OCI-LY1 (cell line): ENCODE results near the gene HBG2.

Experiments used
- H2AFZ ChIP-seq: fragments of 200-600 bp; sonication (generic), shearing (Covaris generic); 2 replicates; pipeline ENCODE4 v1.6.0; 2014; ENCODE audit warnings: antibody characterized with exemption, mild to moderate bottlenecking, low read length
- H3F3A ChIP-seq: fragments of 200-600 bp; sonication (generic), shearing (Covaris generic); 2 replicates; pipeline ENCODE4 v1.6.0; 2014; ENCODE audit warnings: mild to moderate bottlenecking, antibody characterized with exemption, low read length, moderate library complexity; ENCODE audit not compliant: insufficient read depth
- H3K27ac ChIP-seq: fragments of 200-600 bp; sonication (generic); 2 replicates; pipeline ENCODE4 v1.5.1; 2014; ENCODE audit warnings: low read length, mixed run types, mild to moderate bottlenecking, low read depth; ENCODE audit not compliant: poor library complexity, severe bottlenecking
- H3K27me3 ChIP-seq: fragments of 200-600 bp; sonication (generic); 2 replicates; pipeline ENCODE4 v1.6.0; 2014; ENCODE audit warnings: antibody characterized with exemption, mild to moderate bottlenecking, low read length, moderate library complexity; ENCODE audit not compliant: insufficient read depth
- H3K36me3 ChIP-seq: fragments of 200-600 bp; sonication (generic); 2 replicates; pipeline ENCODE4 v1.6.1; 2014; ENCODE audit warnings: mild to moderate bottlenecking, antibody characterized with exemption, low read length, moderate library complexity, mixed read lengths; ENCODE audit not compliant: insufficient read depth
- H3K4me1 ChIP-seq: fragments of 200-600 bp; sonication (generic); 2 replicates; pipeline ENCODE4 v1.5.1; 2014; ENCODE audit warnings: mild to moderate bottlenecking, low read length, moderate library complexity; ENCODE audit not compliant: insufficient read depth, severe bottlenecking
- H3K4me2 ChIP-seq: fragments of 200-600 bp; sonication (generic), shearing (Covaris generic); 2 replicates; pipeline ENCODE4 v1.6.1; 2014; ENCODE audit warnings: low read length
- H3K4me3 ChIP-seq: fragments of 200-600 bp; sonication (generic); 2 replicates; pipeline ENCODE4 v1.5.1; 2014; ENCODE audit warnings: low read length, low read depth, mild to moderate bottlenecking, mixed read lengths; ENCODE audit not compliant: poor library complexity, severe bottlenecking
- H3K79me2 ChIP-seq: fragments of 200-600 bp; shearing (Covaris generic); 2 replicates; pipeline ENCODE4 v1.6.1; 2016; ENCODE audit warnings: mixed run types, low read length, mixed read lengths; ENCODE audit not compliant: insufficient read depth
- H3K9ac ChIP-seq: fragments of 200-600 bp; sonication (generic), shearing (Covaris generic); 2 replicates; pipeline ENCODE4 v1.6.1; 2014; ENCODE audit warnings: mild to moderate bottlenecking, low read length, mixed read lengths
- H3K9me2 ChIP-seq: fragments of 200-600 bp; sonication (generic), shearing (Covaris generic); 2 replicates; pipeline ENCODE4 v1.6.1; 2014; ENCODE audit warnings: low read depth, mild to moderate bottlenecking, low read length, mixed read lengths
- H3K9me3 ChIP-seq: fragments of 200-600 bp; shearing (Covaris generic); 2 replicates; pipeline ENCODE4 v1.6.1; 2014; ENCODE audit warnings: low read length, mixed read lengths
- H4K20me1 ChIP-seq: fragments of 200-600 bp; sonication (generic), shearing (Covaris generic); 2 replicates; pipeline ENCODE4 v1.6.0; 2016; ENCODE audit warnings: mild to moderate bottlenecking, low read length; ENCODE audit not compliant: insufficient read depth
- EZH2 ChIP-seq: fragments of 200-600 bp; sonication (generic), shearing (Covaris generic); IDR thresholded peaks from 2 replicates; pipeline ENCODE4 v1.8.0; 2017; ENCODE audit warnings: borderline replicate concordance, mixed run types, mild to moderate bottlenecking, antibody characterized with exemption, low read length, moderate library complexity, mixed read lengths
- TF ChIP-seq, protein P1 (sequence below): fragments of 200-600 bp; sonication (generic), shearing (Covaris generic); IDR thresholded peaks from 2 replicates; pipeline ENCODE4 v1.5.1; 2017; ENCODE audit warnings: mild to moderate bottlenecking, antibody characterized with exemption, low read length, moderate library complexity, mixed read lengths

HBG2 gene

DNA sequence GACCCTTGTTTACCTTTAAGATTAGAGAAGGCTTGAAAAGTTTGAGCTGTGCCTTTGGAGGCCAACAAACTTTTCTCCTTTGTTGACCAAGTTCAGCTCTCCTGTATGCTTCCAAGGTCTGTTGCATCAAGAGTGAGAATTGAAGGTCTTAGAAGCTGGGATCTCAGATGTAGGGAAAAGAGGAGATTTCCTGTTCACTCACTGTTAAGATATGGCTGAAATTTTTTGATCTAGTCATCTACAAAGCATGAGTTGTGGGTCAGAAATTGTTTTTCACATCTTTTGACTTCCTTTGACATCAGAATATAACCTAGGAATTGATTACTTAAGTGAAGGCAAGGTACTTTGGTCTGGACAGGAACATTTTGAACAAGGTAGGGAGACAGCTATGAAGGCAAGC, 35.1 kb upstream of the HBG2 start:
- no peaks in the 10 kb centered on the region for H4K20me1 ChIP-seq
- no peak overlapping the region for H3K4me2 ChIP-seq
- no peak overlapping the region for H3K27ac ChIP-seq
- no peaks in the 10 kb centered on the region for H3F3A ChIP-seq
- no peaks in the 10 kb centered on the region for H3K4me1 ChIP-seq
- H3K79me2 ChIP-seq, result no peaks in the 10 kb centered on the region
- no peak for TF ChIP-seq EZH2
- TF ChIP-seq, protein P1, sequence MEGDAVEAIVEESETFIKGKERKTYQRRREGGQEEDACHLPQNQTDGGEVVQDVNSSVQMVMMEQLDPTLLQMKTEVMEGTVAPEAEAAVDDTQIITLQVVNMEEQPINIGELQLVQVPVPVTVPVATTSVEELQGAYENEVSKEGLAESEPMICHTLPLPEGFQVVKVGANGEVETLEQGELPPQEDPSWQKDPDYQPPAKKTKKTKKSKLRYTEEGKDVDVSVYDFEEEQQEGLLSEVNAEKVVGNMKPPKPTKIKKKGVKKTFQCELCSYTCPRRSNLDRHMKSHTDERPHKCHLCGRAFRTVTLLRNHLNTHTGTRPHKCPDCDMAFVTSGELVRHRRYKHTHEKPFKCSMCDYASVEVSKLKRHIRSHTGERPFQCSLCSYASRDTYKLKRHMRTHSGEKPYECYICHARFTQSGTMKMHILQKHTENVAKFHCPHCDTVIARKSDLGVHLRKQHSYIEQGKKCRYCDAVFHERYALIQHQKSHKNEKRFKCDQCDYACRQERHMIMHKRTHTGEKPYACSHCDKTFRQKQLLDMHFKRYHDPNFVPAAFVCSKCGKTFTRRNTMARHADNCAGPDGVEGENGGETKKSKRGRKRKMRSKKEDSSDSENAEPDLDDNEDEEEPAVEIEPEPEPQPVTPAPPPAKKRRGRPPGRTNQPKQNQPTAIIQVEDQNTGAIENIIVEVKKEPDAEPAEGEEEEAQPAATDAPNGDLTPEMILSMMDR, result no peak
- H3K36me3 ChIP-seq, result no peaks in the 10 kb centered on the region
- no peak overlapping the region for H3K4me3 ChIP-seq
- no peak overlapping the region for H2AFZ ChIP-seq
- H3K9me3 ChIP-seq, result no peaks in the 10 kb centered on the region
- no peaks in the 10 kb centered on the region for H3K27me3 ChIP-seq
- H3K9ac ChIP-seq, result no peak overlapping the region
- H3K9me2 ChIP-seq, result no peaks in the 10 kb centered on the region

DNA sequence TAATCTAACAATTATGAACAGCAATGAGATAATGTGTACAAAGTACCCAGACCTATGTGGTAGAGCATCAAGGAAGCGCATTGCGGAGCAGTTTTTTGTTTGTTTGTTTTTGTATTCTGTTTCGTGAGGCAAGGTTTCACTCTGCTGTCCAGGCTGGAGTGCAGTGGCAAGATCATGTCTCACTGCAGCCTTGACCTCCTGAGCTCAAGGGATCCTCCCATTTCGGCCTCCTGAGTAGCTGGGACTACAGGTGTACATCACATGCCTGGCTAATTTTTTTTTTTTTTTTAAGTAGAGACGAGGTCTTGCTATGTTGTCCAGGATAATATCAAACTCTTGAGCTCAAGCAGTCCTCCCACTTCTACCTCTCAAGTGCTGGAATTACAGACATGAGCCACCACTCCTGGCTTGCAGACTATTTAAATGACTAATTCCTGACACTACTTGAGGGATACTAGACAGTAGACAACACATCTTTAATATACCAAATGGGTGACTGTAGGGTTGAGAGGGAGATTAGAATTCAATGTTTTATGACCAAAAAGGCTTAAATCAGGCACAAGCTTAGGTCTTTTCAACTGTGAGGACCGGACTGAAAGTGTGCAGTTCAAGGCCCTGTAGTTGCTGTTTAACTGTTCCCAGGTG, 34.4 kb upstream of the HBG2 start:
- Histone ChIP-seq H3K79me2 (no peaks in the 10 kb centered on the region), H3K4me2 (no peak overlapping the region), H3K27me3 (no peaks in the 10 kb centered on the region), H4K20me1 (no peaks in the 10 kb centered on the region), H3K4me1 (no peaks in the 10 kb centered on the region), H3K9ac (no peak overlapping the region), H3F3A (no peaks in the 10 kb centered on the region), H3K9me3 (no peaks in the 10 kb centered on the region), H3K4me3 (no peak overlapping the region), H3K27ac (no peak overlapping the region), H3K36me3 (no peaks in the 10 kb centered on the region), H2AFZ (no peak overlapping the region), H3K9me2 (no peaks in the 10 kb centered on the region)
- TF ChIP-seq, protein P1, result no peak
- TF ChIP-seq EZH2, result no peak

DNA sequence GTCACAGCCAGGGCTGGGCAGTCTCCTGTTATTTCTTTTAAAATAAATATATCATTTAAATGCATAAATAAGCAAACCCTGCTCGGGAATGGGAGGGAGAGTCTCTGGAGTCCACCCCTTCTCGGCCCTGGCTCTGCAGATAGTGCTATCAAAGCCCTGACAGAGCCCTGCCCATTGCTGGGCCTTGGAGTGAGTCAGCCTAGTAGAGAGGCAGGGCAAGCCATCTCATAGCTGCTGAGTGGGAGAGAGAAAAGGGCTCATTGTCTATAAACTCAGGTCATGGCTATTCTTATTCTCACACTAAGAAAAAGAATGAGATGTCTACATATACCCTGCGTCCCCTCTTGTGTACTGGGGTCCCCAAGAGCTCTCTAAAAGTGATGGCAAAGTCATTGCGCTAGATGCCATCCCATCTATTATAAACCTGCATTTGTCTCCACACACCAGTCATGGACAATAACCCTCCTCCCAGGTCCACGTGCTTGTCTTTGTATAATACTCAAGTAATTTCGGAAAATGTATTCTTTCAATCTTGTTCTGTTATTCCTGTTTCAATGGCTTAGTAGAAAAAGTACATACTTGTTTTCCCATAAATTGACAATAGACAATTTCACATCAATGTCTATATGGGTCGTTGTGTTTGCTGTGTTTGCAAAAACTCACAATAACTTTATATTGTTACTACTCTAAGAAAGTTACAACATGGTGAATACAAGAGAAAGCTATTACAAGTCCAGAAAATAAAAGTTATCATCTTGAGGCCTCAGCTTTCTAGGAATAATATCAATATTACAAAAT, 33.7 kb upstream of the HBG2 start:
- Histone ChIP-seq H3K4me1 (no peaks in the 10 kb centered on the region), H3K9me2 (no peaks in the 10 kb centered on the region), H3K9ac (no peak overlapping the region), H3K27ac (no peak overlapping the region), H3K27me3 (no peaks in the 10 kb centered on the region), H3K36me3 (no peaks in the 10 kb centered on the region), H4K20me1 (no peaks in the 10 kb centered on the region), H3K9me3 (no peaks in the 10 kb centered on the region), H3K79me2 (no peaks in the 10 kb centered on the region), H3K4me3 (no peak overlapping the region), H3F3A (no peaks in the 10 kb centered on the region), H2AFZ (no peak overlapping the region), H3K4me2 (no peak overlapping the region)
- TF ChIP-seq, protein P1, result no peak
- TF ChIP-seq EZH2, result no peak
